B cell (primary cell): Measurements from ENCODE around the gene CHST11.

Experiments used
- EZH2 ChIP-seq: IDR thresholded peaks from 2 replicates; pipeline ENCODE4 v1.6.1; 2012; ENCODE audit warnings: borderline replicate concordance, low read depth, mild to moderate bottlenecking, moderate library complexity, low read length; ENCODE audit not compliant: insufficient read depth, poor library complexity, severe bottlenecking
- TF ChIP-seq, protein P1 (sequence below): fragments of 200-600 bp; IDR thresholded peaks from one replicate; pipeline ENCODE4 v1.8.0; 2022; ENCODE audit warnings: antibody characterized with exemption, mild to moderate bottlenecking

DNA sequence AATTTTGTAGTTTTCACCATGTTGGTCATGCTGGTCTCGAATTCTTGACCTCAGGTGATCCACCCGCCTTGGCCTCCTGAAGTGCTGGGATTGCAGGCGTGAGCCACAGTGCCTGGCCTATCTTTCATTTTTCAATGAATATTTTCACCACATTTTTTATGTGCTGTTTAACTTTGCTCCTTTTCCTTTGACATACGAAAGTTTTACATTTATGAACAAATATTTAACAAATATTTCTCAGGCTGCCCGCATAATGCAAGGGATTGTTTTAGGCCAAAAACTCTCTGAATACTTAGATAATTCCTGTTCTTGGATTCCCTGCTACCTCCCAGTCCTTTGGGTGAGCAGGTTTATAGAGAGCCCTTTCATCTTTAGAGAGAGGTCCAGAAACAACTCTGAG, 8.7 kb upstream of the CHST11 start:
- TF ChIP-seq, protein P1, sequence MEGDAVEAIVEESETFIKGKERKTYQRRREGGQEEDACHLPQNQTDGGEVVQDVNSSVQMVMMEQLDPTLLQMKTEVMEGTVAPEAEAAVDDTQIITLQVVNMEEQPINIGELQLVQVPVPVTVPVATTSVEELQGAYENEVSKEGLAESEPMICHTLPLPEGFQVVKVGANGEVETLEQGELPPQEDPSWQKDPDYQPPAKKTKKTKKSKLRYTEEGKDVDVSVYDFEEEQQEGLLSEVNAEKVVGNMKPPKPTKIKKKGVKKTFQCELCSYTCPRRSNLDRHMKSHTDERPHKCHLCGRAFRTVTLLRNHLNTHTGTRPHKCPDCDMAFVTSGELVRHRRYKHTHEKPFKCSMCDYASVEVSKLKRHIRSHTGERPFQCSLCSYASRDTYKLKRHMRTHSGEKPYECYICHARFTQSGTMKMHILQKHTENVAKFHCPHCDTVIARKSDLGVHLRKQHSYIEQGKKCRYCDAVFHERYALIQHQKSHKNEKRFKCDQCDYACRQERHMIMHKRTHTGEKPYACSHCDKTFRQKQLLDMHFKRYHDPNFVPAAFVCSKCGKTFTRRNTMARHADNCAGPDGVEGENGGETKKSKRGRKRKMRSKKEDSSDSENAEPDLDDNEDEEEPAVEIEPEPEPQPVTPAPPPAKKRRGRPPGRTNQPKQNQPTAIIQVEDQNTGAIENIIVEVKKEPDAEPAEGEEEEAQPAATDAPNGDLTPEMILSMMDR, result no peak
- no peak for TF ChIP-seq EZH2
